ENCODE data around the gene IQCE.

IQCE gene

GRCh38 chr7:2558629-2559282 is at the start of gene IQCE:
IQCE (plus strand) TSS chr7:2558979; CDS start chr7:2559182, 203 bp downstream.
- DNase-seq (ENCODE audit: low read depth): peak; percentile 80

GRCh38 chr7:2509298-2509906 is 49.4 kb upstream of the IQCE start:
- DNase-seq (ENCODE audit: low read depth): no peak

GRCh38 chr7:2510130-2510776 is 48.5 kb upstream of the IQCE start:
- DNase-seq (ENCODE audit: low read depth): no peak

- DNase-seq (ENCODE audit: low read depth): no peak
These were observed 47.6 kb upstream of the IQCE start for GRCh38 chr7:2510909-2511768.

- no peak for DNase-seq (ENCODE audit: low read depth)
These were observed 47.0 kb upstream of the IQCE start for GRCh38 chr7:2511769-2512168.

GRCh38 chr7:2512179-2512661 is 46.6 kb upstream of the IQCE start:
- no peak for DNase-seq (ENCODE audit: low read depth)

GRCh38 chr7:2512713-2513112 is 46.1 kb upstream of the IQCE start:
- DNase-seq (ENCODE audit: low read depth): no peak

- no peak for DNase-seq (ENCODE audit: low read depth)
These were observed 45.1 kb upstream of the IQCE start for GRCh38 chr7:2513702-2514101.

- no peak for DNase-seq (ENCODE audit: low read depth)
These were observed 44.0 kb upstream of the IQCE start for GRCh38 chr7:2514473-2515423.

GRCh38 chr7:2515424-2516193 is 43.2 kb upstream of the IQCE start:
- no peak for DNase-seq (ENCODE audit: low read depth)

- DNase-seq (ENCODE audit: low read depth): no peak
These were observed 42.6 kb upstream of the IQCE start for GRCh38 chr7:2516194-2516555.

- no peak for DNase-seq (ENCODE audit: low read depth)
These were observed 41.8 kb upstream of the IQCE start for GRCh38 chr7:2517026-2517425.

- DNase-seq (ENCODE audit: low read depth): no peak
These were observed 40.9 kb upstream of the IQCE start for GRCh38 chr7:2517678-2518507.

- no peak for DNase-seq (ENCODE audit: low read depth)
These were observed 40.1 kb upstream of the IQCE start for GRCh38 chr7:2518737-2519118.

- no peak for DNase-seq (ENCODE audit: low read depth)
These were observed 39.5 kb upstream of the IQCE start, which contains the start of gene LFNG for GRCh38 chr7:2519119-2519930. LFNG (plus strand) TSS chr7:2519774; CDS start chr7:2519862, 88 bp downstream.

GRCh38 chr7:2520131-2520760 is 38.5 kb upstream of the IQCE start:
- no peak for DNase-seq (ENCODE audit: low read depth)

GRCh38 chr7:2520761-2521290 is 38.0 kb upstream of the IQCE start:
- no peak for DNase-seq (ENCODE audit: low read depth)

GRCh38 chr7:2521341-2521745 is 37.4 kb upstream of the IQCE start:
- DNase-seq (ENCODE audit: low read depth): no peak
